Measurements from ENCODE around the gene ZSCAN2. TPM values are rescaled to one million over a fixed set of nuclear protein-coding genes. Genes with fewer than 3 reads are reported as not detected.
A peak's percentile ranks its signal among the peaks of the same experiment; 100 is the strongest.
"Not testable (repeated sequence)": the region's sequence is repeated elsewhere in the genome, so short reads cannot be mapped to it uniquely, and the experiment has no call there.

Gene ZSCAN2
- total RNA-seq (2014; rRNA removed; shearing (Covaris generic)), result 7.8 and 15.5 TPM in 2 replicates

DNA sequence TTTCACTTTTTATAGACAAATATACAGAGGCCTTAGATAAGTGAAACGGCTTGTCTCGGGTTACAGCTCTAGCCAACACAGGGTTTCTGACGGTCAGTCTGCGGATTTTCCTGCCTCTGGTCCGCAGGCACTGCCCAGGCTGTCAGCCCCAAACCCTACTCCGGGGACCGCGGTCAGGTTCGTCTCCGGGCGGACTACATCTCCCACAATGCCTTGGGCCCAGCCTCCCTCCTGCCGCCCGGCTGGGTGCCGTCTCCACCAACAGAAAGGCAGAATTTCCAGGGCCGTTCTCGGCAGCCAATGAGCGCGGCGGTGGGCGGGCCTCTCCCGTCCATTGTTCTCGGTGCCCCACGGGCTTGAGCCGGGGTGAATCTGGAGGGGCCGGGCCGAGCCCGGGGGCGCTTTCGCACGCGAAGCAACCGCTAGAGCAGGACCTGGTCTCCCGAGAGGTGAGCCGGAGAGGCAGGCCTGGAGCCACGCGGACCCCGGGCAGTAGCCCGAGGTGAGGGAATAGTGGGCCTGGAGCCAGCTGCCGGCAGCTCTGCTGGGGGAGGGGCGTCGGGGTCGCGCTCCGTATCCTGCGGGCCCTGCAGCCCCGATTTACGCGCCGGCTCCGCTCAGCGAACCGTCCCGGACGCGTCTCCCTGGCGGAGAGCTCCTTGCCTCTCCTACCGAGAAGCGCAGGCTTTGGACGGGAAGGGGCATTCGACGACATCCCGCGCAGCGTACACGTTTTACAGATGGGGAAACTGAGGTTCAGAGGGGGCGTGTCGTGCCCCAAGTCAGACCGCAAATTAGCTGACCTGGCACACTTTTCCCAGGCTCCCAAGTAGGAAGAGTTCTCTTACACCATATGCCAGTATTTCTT, at the start of gene ZSCAN2:
Gene ZSCAN2 (plus strand): TSS at position 323 of the 868 bp plus-strand sequence. CDS start 2,919 bp downstream, outside the sequence.
- peak; percentile 95 for DNase-seq (ENCODE audit: low read depth)

DNA sequence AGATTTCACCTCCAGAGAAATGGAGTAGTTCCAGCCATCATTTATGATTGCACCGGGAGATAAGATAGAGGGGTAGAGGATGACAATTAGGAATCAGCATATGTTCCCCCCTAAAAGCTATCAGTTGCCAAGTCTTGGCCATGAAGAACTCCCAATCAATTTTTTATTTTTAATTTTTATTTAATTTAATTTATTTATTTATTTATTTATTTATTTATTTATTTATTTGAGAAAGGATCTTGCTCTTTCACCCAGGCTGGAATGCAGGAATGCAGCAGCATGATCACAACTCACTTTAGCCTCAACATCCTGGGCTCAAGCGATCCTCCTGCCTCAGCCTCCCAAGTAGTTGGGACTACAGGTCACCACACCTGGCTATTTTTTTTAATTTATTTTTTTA, 49.2 kb upstream of the ZSCAN2 start:
- not testable (repeated sequence) for DNase-seq (ENCODE audit: low read depth)

DNA sequence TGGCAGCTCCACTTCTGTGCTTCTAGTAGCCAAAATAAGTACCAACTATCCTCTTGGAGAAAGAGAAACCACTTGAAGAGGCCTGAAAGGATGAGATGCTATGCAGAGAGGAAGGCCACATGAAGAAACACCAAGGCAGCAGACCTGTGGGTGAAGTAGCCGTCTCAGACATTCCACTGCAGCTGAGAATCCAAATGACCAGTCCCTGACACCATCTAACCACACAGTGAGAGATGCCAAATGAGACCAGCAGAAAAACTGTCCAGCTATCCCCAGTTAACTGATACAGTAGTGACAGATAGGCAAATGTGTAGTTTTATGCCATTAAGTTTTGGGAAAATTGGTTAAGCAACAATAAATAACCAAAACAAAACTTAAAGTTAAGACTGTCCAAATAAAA, 47.9 kb upstream of the ZSCAN2 start:
- DNase-seq (ENCODE audit: low read depth), result peak; percentile 32

DNA sequence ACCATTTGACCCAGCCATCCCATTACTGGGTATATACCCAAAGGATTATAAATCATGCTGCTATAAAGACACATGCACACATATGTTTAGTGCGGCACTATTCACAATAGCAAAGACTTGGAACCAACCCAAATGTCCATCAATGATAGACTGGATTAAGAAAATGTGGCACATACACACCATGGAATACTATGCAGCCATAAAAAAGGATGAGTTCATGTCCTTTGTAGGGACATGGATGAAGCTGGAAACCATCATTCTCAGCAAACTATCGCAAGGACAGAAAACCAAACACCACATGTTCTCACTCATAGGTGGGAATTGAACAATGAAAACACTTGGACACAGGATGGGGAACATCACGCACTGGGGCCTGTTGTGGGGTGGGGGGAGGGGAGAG, 44.1 kb upstream of the ZSCAN2 start:
- DNase-seq (ENCODE audit: low read depth), result not testable (repeated sequence)

DNA sequence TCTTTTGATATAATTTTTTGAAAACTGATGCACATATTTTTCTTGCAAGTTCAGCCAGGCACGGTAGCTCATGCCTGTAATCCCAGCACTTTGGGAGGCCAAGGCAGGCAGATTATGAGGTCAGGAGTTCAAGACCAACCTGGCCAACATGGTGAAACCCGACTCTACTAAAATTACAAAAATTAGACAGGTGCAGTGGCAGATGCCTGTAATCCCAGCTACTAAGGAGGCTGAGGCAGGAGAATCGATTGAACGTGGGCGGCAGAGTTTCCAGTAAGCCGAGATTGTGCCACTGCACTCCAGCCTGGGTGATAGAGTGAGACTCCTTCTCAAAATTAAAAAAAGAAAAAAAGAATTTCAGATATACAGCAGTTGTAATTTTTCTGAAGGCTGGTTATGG, 32.8 kb upstream of the ZSCAN2 start:
- not testable (repeated sequence) for DNase-seq (ENCODE audit: low read depth)

DNA sequence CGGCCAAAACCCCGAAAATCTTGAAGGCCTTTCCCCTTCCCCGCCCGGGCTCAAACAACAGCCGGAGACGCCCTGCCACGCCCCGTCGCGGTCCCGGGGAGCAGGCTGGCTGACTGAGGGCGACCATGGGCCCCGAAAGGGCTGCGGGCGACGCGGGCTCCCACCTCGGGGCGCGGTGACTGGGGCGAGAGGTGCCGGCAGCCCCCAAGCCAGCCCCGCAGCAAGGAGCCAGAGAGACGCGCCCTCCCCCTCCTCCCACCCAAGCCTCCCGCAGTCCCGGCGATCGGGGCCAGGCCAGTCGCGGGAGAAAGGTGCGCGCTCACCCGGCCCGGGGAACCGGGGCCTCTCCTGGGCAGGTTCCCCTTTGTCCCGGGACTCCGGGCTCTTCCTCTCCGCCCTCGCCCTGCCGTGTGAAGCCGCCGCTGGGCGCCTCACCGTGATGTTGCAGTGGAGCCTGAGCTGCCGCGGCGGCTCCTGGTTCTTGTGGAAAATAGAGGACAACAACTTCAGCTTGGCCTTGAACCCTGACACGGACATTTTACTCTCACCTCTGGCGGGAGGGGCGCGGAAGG, 30.6 kb upstream of the ZSCAN2 start:
- peak; percentile 47 for DNase-seq (ENCODE audit: low read depth)

DNA sequence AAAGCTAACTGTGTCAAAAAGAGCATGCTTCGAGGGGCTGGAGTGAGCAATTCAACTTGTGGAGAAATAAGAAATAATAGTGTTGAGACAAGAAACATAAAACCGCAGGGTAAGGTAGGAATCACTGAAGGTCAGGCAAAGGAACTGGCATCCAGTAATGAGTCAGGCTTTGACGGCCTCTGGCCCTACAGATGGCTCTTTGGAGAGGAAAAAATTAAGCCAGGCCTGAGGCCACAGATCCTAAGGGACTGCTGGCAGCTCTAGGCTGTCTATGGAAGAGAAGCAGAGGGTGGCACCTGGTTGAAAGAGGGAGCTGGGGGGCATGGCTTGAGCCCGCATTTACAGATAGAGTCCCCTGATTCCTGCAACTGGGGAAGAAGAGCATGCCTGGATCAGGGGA, 28.6 kb upstream of the ZSCAN2 start:
- peak; percentile 72 for DNase-seq (ENCODE audit: low read depth)

DNA sequence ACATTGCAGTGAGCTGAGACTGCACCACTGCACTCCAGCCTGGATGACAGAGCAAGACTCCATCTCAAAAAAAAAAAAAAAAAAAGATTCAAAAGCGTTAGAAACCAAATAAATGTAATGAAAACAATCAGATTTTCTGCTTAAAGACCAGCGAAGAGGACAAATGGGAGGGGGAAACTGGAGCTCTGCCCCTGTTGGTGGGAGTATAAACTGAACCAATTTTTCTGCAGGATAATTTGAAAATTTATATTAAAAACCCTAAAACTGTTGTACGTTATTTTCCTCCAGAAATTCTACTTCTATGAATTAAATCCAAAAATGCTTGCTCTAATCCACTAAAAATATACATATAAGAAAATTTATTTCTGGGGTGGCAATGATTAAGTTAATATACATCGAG, 25.3 kb upstream of the ZSCAN2 start:
- no peak for DNase-seq (ENCODE audit: low read depth)

DNA sequence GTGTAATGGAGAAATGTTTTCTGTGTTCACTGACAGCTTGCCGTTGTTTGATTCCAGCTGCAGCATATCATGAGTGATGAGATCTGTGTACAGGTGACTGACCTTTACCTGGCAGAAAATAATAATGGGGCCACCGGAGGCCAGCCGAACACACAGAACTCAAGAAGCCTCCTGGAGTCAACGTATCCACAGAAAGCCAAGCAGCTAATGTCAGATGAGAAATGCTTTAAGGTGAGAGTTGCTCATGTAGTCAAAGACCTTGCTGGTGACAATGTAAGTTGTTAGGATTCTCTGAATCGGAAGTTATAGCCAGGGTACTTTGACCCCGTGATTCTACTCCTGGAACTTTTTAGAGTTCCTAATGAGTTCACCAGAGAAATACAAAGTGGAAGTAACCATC, 22.9 kb upstream of the ZSCAN2 start:
- DNase-seq (ENCODE audit: low read depth), result not testable (repeated sequence)

DNA sequence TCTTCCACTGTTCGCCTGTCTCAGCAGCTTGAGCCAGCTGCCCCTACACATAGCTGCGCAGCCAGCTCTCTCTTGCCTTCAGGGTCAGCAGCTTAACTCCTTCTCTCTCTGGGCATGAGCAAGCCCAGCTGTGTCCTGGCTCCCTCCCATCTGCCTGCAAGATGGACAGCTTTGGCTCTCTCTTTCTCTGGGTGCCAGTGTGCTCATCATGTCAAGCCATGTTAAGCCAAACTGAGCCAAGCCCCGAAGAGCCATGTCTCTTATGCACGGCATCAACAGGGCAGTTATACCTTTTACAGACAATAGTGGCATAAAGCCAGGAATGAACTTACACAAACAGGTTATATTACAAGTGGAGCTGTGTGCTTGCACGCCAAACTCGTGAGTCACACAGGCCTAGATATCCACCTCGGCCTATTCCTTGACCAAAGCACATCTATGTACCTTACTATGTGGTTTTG, 21.5 kb upstream of the ZSCAN2 start:
- DNase-seq (ENCODE audit: low read depth), result peak; percentile 60

DNA sequence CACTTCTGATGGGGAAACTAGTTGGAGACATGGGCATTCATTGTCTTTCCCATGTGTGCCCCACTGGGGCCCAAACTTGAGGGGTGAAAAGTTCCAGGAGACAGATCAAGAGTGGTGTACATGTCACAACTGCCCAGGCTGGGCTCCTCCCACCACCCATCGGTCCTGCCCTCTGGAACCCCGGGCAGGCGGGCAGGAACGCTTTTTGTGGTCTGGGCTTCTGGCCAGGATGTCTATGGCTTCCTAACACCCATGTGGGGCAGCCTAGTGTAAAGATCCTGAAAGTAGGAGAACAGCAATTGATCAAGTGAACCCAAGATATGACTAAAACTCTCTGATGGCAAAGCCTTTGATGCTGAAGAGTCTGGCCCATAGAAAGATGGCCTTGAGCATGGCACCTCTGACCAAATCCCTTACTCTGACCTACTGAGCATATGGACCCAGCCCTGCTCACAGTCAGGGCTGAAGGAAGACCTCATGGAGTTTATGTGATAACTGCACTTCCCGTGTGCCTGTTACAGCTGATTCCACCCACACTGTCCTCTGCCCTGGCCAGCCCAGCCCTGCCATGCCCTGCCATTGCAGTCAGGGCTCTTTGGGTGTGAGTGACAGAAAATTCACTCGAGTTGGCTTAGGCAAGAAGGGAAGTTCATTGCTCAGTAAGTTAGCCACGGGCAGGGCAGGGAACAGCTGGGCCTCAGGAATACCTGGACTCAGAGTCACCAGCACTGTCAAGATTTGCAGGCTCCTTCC, 19.0 kb upstream of the ZSCAN2 start:
- DNase-seq (ENCODE audit: low read depth), result peak; percentile 17

DNA sequence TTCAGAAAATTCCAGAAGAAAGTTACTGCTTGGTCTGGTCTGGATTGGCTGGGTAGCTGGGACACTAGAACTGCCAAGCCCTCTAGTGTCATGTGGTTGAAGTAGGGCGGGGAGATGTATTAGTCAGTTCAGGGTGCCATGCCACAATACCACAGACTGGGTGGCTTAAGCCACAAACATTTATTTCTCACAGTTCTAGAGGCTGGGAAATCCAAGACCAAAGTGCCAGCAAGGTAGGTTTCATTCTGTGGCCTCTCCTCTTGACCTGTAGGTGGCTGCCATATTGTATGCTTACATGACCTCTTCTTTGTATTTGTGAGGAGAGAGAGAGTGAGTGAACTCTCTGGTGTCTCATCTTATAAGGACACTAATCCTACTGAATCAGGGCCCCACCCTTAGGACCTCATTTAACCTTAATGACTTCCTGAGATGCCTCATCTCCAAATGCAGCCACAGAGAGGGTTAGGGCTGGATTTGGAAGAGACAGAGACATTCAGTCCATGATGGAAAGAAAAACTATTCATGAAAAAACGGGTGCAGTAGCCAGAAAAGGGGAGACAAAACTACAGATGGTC, 18.1 kb upstream of the ZSCAN2 start:
- peak; percentile 56 for DNase-seq (ENCODE audit: low read depth)

DNA sequence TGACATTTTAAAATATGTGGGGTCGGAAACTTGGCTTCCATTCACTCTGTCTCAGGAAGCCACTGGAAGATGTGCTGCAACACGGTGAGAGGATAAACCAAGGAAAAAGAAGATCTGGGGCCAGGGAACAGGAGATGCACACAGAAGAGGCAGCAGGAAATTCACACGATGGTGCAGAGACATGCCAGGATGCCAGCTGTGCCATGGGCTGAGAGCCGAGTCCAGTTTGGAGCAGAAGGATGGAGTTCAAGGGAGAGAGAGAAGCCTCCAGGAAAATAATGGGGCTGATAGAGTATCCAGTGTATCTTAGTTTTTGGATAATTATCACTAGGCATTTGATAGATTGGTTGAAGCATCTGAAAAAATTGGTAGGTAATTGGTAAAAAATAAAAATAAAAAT, 16.9 kb upstream of the ZSCAN2 start:
- DNase-seq (ENCODE audit: low read depth), result not testable (repeated sequence)

DNA sequence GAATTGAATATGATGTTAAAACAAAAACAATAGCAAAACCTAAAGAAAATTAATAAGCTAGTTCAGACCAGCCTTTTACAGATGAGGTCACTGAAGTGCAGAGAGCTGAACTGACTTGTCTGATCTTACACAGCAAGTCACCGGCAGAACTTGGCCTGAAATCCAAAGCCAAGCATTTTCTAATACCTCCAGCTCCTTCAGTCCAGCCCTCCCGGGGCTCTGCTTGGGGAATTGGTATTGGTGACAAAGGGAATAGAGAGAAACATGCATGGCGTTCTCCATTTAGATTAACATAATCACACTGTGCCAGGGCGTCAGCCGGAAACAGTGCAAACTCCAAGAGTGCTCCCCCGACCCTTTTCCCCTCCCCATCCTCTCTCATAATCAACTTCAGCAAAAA, 14.1 kb upstream of the ZSCAN2 start:
- DNase-seq (ENCODE audit: low read depth), result no peak

DNA sequence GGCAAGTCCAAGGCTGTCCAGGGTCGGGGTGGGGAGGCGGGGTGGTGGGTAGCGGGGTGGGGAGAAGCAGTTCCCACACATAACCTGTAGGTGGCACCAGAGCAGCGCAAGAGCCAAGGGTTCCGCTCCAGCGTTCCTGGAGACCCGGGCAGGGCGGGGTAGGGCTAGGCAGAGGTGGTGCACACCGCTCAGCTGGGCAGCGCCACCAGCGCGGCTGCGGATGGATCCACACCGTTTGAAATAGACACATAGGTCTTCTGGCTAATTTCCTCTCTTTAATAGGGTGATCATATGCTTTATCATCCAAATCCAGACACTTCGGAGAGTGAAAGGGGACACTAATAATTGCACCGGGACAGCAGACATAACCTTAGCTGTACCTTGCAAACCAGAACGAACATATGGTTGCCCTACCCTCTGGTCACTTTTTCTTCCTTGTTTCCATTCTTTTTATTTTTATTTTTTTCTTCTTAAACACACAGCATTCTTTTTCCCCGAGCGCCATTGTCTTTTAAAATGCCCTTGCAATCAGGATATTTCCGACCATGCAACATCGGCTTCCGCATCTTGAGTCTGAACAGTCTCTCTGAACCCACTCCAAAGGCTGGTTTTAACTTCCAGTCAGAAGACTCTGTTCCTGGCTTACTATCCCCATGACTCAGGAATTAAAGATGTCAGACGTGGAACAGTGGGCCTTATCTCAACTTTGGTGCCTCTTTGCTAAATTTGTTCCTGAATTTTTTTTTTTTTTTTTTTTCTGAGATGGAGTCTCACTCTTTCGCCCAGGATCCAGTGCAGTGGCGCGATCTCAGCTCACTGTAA, 12.5 kb upstream of the ZSCAN2 start:
- DNase-seq (ENCODE audit: low read depth), result peak; percentile 79

DNA sequence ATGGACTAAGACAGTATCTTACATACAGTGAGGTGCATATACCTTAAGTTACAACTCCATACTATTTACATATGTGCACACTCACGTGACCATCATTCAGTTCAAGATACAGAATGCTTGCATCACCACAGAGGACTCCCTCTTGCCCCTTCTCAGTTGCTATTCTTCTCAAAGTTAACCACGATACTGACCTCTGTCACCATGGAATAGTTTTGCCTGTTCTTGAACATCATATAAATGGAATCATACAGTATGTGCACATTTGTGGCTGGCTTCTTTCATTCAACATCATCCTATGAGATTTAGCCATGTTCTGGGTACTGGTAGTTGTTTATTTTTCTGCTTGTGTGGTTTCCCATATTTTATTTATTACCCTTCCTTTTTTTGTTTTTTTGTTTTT, 10.4 kb upstream of the ZSCAN2 start:
- no peak for DNase-seq (ENCODE audit: low read depth)

DNA sequence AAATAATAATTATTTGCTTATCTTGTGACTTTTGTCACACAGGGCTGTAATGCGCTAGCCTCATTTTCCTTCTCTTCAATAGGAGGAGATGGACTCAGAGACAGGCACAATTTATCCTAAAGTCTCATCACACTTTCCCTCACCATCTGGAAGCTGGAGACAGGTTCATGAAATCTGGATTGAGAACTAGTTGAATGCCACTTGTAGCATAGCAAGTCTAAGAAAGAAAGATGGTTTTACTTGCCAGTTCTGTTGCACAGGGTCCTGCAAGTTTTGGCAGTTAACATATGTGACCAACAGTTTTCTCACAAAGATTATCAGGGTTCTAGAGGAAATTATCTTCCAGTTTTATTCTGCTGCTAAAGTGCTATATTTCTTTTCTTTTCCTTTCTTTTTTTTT, 9.0 kb upstream of the ZSCAN2 start:
- DNase-seq (ENCODE audit: low read depth), result no peak

DNA sequence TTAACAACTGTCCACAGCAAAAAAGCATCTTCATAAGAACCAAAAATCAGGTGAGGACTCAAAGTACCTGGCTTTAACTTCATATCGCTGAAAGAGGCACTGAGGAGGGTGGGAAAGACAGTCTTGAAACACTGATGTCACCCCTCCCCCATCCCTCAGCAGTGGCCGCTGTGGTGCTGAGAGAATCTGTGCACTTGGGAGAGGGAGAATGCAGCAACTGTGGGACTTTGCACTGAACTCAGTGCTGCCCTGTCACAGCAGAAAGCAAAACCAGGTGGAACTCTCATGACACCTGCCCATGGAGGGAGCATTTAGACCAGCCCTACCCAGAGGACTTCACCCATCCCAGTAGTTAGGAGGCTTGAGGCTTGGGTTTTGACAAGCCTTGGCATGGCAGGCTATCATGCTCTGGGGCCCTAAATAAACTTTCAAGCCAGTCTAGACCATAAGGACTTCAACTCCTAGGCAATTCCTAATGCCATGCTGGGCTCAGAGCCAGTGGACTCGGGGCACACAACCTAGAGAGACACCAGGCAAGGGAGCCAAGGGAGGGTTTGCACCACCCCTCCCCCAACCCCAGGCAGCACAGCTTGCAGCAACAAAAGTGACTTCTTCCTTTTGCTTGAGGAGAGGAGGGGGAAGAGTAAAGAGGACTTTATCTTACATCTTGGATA, 6.1 kb upstream of the ZSCAN2 start:
- DNase-seq (ENCODE audit: low read depth), result no peak

DNA sequence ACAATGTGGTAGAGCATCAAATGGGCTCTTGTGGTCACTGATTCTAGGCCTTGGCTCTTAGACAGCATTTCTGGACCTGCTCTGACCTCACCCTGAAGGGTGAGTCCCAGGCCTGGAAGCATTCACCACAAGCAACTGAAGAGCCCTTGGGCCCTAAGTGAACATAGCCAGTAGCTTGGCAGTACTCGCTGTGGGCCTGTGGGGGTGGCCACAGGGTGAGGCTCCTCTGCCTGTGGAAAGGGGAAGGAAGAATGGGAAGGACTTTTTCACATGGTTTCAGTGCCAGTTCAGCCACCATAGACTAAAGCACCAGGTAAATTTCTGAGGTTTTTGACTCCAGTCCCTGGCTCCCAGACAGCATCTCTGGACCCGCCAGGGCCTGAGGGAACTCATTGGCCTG, 5.1 kb upstream of the ZSCAN2 start:
- DNase-seq (ENCODE audit: low read depth), result no peak

DNA sequence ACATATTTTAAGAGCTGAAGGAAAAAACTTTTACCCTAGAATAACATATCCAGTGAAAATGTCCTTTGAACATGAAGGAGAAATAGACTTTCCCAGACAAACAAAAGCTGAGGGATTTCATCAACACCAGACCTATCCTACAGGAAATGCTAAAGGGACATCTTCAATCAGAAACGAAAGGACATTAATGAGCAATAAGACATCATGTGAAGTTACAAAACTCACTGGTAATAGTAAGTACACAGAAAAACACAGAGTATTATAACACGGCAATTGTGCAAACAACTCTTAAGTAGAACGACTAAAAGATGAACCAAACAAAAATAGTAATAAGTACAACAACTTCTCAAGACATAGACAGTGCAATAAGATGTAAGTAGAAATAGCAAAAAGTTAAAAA, 3.5 kb upstream of the ZSCAN2 start:
- no peak for DNase-seq (ENCODE audit: low read depth)

DNA sequence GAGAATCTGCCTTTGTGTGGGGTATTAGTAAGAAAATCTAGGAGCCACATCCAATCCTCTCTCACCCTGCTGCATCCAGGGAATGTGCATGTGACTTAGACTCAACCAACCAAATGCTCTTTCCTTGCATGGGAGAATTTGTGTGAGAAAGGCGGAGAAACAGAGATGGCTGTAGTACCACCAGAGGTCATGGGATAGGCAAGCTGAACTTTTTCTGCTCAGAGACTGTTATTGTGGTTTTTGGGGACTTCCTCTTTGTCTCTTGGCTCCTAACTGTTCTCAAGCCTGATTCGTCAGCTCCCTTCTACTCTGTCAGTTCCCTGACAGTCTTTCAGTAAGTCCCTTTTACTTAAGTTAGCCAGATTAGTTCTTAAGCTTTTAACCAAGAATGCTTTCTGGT, 2.6 kb upstream of the ZSCAN2 start:
- peak; percentile 71 for DNase-seq (ENCODE audit: low read depth)
